Left kidney (tissue), 2 donors: Measurements from ENCODE around the gene ANO7. TPM values are rescaled to one million over a fixed set of nuclear protein-coding genes. Genes with fewer than 3 reads are reported as not detected.

Experiments used
- DNase-seq: peaks from one replicate; pipeline ENCODE4 v3.0.0-alpha.2; 2013
- polyA plus RNA-seq: library from polyadenylated mRNA; unstranded; fragments of 120-200 nt; gene quantifications from one replicate; pipeline ENCODE4 v1.2.1, GENCODE V29; 2013; ENCODE audit not compliant: insufficient read length

ANO7 gene
- polyA plus RNA-seq, 1 donor: 2.5 TPM

DNA sequence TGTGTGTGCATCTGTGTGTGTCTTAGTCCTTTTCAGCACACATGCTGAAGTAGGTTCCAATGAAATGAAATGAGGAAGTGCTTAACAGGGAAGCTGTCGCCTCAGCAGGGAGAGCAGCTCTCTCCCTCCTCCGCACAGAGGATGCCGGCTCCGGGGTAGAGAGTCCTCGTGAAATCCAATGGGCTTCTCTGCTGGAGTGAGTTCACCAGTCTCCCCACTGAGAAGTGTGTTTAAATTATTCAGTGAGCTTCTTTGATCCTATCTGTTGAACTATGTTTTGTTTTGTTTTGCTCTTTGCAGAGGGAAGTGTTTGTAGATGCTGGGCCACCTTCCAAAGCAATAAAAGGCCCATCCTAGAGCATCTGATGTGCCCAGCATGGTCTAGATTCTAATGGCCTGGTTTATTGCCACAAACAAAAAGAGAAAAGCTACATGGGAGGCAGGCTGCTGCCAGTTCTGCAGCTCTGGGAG is 31.5 kb upstream of the ANO7 start:
- DNase-seq: no peak

DNA sequence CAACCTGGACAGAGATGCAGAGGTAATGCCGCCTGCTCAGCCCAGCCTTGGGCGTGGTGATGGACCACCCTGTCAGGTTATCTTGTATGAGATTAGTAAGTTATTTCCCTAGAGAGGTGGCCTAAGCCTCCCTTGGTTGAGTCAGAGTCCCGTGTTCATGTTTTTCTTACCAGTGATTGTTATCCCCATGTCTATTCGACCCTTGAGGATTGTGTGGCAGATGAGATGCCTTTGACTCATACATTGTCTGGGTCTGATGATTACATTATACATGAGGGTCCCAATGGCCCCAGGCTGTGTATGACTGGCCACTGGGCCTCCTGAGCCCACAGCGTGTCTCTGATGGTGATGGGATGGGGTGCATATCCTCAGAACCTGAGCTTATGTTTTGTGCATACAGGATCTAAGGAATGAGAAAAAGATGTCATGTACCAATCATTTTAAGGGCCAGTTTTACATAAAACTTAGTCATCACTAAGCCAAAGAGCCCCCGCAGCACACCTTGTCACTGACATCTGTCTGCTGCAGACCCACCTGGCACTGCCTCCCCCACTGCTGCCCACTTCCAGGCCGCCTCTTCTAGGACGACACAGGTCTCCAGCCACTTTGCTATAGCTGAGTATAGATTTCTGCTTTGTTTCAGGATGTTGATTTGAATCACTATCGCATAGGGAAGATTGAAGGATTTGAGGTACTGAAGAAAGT is 30.5 kb upstream of the ANO7 start:
- DNase-seq: no peak

DNA sequence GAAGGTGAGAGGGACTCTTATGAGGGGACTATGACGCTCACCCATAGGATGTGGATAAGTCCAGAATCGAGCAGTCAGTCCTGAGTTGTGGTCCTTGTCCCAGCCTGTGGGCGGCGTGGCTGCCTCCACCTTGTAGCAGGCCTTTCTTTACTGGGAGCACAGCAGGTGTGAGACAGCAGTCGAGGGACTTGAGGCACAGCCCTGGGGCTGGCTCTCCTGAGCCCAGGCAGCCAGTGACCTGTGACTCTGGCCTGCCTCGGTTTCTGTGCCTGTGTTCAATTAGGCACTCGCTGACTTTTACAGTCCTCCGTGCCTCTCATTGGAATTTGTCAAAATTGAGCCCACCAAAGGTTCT is 30.0 kb upstream of the ANO7 start:
- DNase-seq: no peak

DNA sequence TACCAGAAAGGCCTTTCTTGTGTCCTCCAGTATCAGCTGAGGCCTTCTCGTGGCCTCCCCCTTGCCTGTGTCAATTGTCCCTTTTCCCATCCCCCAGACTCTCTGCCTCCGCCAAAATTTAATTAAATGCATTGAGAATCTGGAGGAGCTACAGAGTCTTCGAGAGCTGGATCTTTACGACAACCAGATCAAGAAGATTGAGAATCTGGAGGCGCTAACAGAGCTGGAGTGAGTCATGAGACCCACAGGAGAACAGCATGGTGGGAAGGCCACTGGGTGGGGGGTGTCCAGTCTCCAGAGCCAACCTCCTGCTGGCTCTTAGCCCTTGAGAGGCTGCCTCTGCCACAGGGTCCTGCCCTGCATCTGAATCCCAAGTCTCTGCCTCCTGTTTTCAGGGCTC is 29.4 kb upstream of the ANO7 start:
- no peak for DNase-seq

DNA sequence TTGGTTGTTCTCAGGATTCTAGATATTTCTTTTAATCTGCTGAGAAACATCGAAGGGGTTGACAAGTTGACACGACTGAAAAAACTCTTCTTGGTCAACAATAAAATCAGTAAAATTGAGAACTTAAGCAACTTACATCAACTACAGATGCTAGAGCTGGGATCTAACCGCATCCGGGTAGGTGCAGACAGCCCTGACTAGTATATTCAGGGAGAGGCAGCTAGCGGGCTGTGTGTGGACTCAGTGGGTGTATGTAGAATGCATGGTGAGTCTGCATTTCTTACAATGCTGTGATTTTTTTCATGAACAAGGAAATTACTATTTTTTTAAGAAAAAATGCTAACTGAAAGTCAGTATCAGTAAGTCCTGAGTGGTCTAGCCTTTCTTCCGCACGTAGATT is 28.2 kb upstream of the ANO7 start:
- no peak for DNase-seq

DNA sequence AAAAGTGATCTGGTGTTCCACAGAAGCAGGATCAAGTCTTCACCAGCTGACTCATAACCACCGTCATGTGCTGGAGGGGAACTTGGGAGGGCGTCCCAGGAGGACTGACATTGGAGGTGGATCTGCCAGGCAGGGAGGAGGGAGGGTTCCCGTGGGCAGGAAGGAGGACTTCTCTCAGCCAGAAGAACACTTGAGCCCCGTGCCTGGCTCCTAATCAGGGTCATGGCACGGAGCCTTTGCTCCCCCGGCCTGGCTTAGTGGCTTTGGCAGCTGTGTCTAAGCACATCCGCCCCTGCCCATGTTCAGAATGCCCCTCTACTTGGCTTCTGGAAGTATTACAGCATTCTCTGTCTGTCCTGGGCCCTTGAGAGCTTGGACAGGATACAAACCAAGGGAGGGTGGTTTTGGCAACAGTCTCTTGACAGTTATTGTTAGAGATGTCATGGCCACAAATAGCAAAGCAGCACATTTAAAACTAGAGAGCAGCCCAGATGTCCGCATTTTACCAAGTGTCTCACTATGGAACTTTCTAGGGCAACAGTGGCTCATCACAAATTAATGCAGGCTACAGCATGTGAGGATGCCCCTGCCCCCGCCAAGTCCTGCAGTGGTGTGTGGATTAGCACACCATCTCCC is 26.7 kb upstream of the ANO7 start:
- no peak for DNase-seq

DNA sequence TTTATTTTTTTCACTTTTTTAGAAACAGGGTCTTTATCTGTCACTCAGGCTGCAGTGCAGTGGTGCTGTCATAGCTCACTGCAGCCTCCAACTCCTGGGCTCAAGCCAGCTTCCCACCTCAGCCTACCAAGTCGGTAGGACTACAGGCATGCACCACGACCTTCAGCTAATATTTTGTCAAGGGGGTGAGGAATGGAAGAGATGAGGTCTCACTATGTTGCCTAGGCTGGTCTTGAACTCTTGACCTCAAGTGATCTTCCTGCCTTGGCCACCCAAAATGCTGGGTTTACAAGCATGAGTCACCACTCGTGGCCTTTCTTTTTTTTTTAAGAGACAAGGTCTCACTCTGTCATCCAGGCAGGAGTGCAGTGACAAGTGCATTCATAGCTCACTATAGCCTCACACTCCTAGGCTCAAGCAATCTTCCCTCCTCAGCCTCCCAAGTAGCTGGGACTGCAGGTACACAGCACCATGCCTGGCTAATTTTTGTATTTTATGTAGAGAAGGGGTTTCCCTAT is 24.8 kb upstream of the ANO7 start:
- no peak for DNase-seq

DNA sequence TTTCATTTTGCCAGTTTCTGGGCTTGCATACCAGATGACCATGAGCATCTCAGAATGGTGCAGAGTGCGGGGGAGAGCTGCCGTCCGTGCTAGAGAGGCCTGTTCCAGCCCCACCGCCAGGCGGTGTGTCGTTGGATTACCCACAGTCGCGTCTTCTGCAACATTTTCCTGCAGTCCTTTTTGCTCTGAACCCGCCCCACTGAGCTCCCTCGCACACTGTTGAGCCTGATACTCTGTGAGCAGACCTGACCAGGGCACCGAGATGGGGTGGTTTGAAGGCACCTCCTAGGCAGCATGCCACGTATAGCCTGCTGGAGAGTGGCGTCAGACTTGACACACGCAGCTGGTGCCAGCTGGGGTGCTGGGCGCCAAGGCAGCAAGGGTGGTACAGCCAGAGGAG is 20.1 kb upstream of the ANO7 start:
- no peak for DNase-seq

DNA sequence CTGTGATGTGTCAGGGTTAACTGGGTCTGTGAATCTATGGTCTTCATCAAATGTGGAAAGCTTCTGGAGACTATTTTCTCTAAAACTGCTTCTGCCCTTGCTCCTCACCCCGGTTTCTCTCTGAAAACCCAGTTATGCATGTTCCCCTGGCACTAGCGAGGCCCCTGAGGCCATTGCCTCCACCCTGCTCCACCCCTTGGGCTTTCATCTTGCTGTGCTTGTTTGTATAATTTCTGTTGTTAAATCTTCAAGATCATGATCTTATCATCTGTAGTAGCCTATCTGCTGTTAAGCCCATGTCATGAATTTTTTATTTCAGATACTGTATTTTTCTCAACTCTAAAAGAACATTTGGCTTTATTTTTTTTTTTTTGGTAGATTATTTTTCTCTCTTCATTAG is 14.9 kb upstream of the ANO7 start:
- no peak for DNase-seq

DNA sequence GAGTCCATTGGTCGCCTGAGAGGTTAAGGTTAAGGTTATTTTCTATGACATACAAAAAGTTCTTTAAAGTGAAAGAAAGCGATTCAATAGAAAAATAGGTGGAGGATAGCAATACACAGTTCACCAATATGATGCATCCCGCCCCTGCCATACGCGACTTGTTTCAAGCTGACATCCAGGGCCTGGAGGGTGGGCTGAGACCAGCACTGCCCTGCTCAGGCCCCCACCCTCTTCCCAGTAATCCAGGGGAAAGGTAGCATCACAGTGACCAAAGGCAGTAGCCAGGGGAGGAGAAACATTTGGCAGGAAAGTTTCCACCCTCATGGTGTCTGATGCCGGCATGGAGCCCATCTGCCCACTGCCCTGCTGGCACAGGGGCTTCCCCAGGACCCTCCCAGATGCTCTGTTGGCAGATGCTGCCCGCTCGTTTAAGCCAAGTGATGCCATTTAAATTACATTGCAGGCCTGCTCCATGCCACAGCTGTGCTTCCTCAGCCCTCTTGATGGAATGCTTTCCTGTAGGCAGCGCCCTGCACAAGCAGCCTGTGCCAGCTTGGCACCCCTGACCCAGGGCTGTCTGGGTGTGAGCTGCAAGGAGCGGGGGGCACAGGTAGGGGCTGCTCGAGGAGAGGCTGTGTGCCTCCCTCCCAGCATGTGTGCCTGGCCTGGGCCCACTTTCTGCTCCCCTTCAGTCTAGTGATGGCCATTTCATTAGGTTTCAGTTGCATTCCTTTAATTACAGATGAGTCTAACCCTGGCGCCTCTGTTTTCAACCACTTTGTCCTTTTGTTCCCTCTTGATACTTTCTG is 10.7 kb upstream of the ANO7 start:
- no peak for DNase-seq

DNA sequence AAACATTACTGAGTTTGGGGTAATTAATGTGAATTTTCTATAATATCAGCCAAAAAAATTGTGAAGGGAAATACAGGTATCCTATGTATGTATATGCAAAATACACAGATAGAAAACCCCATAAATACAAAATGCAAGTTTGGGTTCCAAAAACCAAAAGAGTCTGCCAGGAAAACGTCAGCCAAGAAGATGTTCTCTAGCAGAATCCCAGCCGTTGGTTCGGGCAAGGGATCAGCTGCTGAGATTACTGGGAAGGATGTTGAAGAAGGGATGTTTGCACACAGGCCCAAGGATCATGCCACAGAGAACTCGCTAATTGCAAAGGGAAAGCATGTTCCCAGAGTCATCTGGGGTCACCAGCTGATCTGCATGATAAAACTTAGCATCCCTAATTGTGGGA is 9.5 kb upstream of the ANO7 start:
- no peak for DNase-seq

DNA sequence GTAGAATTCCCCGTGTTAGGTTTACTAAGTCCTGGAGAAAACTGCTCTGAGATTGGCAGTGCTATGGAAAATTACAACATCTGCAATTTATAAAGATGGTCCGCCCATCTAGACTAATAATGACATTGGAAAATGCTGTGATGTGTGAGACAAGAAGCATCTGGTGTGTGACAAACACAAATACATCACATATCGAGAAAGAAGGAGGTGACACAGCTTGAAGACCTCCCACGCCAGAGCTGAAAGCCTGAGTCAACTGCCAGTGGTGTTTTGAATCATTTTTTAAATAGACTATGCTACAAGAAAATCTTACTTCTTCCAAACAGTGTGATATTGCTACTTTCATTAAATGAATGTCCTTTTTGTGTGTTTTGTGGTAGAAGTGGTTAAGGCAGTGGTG is 8.6 kb upstream of the ANO7 start:
- DNase-seq: no peak

DNA sequence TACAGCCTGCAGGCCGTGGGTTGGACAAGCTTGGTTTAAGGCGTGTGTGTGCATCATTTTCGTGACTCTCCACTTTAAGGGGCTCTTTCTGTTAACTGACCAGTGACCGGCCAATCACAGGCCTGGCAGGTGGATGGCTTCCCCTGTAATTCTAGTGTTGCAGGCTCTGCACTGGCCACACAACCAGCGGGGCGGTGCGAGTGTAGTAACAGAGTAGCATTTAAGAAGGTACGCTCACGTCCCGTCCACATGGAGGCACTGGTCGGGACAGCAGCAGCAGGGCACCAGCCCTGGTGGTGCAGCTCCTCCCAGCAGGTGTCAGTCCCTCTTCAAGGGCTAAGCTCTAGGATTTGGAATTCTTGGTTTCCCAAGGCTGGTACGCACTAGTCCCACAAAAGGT is 8.0 kb upstream of the ANO7 start:
- DNase-seq: no peak

DNA sequence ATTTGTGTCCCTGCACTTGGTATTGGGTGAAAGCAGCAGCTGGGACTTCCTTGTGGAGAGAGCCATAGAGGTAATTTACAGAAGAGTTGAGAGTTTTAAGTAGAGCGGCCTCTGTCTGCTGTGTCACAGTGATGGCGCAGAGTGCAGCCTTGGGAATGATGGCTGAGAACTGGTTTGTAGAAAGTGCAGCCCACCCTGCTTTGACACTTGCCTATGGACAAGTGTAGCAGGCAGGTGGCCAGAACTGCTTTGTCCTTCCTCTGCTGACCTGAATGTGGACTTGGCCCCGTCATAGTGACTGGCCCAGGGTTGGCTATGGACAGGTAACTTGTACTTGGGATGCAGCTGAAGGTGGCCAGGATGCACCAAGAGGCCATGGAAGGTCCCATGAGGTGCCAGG is 6.4 kb upstream of the ANO7 start:
- no peak for DNase-seq

DNA sequence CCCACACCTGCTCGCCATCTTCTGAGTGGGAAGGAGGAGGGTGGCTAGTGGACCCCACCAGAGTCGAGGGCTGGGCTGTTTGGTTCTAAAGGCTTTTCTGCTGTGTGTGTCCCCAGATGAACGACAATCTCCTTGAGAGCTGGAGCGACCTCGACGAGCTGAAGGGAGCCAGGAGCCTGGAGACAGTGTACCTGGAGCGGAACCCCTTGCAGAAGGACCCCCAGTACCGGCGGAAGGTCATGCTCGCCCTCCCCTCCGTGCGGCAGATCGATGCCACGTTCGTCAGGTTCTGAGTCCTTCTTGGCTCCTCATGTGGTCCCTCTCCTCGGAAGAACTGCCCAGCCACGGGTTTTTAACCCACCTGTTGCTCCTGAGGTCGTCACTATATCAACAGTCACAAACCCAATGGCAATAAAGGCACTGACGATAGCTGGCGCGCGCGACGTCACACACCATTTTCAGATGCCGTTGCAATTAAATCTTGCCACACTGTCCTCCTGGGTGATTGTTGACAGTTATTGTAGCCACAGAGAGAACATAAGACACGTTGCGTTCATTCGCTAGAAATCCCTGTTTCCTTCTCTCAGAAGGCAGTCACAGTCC is 5.8 kb upstream of the ANO7 start:
- DNase-seq: no peak

DNA sequence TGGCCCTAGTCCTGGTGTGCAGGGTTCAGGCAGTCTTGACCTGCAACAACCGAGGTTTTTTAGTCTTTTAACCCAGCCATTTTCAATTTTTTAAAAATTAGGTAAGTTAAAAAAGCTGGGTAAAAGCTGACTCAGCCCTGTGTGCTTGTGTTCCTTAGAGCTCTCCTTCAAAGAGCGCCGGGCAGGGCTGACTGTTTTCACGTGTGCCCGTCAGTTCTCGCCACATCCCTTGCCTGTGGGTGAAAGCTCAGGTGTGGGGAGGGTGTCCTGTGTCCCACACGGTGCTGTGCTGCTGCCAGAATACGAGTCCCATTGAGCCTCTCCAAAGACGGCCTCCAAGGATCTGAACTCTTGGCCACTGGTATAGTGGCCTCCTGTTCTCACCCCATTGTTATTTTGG is 5.3 kb upstream of the ANO7 start:
- no peak for DNase-seq

DNA sequence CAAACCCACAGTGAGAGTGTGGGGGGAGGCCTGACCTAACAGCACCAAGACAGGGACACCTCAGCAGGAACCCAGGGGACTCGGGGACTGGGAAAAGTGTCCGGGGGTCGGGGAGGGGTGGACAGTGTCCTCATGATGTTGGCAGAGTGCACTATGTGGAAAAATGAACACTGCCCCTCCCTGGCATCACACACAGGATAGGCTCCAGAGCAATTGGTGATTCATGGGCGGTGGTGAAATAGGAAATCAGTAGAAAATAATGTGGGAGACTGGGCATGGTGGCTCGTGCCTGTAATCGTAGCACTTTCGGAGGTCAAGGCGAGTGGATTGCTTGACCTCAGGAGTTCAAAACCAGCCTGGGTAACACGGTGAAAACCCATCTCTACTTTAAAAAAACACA is 3.6 kb upstream of the ANO7 start:
- no peak for DNase-seq

DNA sequence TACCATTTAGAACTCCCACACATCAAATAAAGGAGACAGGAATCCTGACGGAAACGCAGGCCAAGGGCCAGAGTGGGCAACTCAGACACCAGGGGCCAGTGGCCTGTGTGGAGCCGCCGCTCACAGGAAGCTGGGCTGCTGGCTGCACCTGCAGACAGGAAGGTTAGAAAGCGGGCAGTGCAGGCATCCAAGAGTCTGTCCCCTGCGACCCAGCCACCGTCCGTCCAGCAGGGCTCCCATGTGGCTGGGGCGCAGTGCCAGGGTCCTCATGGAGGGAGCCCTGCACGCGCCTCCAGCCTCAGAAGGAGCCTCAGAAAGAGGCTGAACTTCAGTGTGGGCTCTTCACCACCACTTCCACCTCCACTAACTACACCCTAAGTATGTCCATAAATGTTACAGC is 2.5 kb upstream of the ANO7 start:
- DNase-seq: no peak

DNA sequence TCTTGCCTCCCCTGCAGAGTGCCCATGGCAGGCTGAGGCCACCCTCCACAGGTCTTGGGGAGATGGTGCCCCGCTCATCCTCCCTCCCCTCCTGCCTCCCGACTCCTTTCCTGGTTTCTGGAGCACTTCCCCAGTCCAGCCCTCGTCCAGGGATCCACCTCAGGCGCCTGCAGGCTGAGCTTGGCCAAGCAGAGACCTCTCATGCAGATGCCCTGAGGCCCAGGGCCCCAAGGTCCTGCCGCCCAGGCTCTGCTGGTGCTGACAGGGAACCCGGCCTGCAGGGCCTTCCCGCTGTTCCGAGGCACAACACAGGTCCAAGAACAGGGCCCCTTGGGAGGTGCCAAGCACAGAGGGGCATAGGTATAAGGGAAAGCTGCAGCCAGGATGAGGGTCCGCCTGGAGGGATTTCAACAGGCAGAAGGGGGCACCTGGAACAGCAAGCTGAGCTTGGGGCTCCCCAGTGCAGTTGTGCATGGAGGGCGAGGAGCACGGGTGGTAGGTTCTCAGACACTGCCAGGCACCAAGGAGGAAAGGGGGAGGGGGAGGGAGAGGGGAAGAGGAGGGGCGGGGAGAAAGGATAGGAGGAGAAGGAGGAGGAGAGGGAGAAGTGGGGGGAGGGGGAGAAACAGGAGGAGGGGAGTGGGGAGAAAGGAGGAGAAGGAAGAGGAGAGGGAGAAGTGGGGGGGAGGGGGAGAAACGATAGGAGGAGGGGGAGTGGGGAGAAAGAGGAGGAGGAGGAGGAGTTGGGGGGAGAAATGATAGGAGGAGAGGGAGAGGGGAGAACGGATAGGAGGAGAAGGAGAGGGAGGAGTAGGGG is 1.2 kb upstream of the ANO7 start:
- DNase-seq: no peak

DNA sequence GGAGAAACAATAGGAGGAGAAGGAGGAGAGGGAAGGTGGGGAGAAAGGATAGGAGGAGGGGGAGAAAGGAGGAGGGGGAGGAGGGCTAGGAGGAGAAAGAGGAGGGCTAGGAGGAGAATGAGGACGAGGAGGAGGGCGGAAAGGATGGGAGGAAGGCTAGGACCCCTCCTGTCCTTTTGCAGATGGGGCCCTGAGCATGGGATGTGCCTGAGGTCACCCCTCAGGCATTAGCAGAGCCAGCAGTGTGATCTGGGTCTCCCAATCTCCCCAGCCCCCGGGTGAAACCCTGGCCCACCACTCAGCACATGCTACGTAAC is 601 bp upstream of the ANO7 start:
- no peak for DNase-seq

DNA sequence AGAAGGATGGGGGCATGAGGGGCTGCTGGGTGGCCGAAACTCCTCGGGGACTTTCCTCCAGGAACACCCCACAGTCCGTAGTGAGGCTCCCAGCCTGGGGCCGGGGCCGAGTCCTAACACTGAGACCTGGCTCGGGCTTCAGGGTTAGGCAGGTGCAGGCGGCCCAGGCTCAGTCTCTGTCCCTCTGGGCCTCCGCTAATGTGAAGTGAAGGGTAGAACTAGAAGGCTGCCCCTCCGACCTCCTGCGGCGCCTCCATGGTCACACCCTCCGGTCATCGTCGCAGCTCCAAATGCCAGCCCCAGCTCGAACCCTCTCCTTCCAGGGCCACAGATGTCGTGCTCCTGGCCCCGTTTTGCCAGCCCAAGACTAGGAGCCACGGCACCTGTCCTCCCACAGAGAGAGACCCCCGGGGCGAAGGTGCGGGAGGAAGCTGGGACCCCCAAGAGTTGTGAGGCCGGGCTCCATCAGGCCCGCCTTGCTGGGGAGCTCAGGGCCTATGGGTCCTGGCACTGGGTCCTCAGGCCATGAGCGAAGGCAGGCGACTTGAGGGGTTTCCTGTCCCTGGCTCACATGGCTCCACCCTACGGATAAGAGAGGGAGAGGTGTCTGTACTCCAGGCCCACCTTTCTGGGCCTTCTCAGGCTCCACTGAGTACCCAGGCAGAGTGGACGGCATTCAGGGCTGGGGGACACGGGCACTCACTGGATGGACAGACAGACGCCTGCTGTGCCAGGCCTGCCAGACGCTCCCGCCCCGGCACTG is 797 bp downstream of the ANO7 start:
- no peak for DNase-seq
